ENCODE measurements around the gene ADGRV1.

Gene ADGRV1

GRCh38 chr5:91136271-91136670 is 577.7 kb downstream of the ADGRV1 start:
- TF ChIP-seq L3MBTL2 (conservative IDR thresholded peaks at IDR 0.05) (no peak), NFRKB (IDR thresholded peaks at IDR 0.05) (no peak), FOXM1 (IDR thresholded peaks at IDR 0.05; ENCODE audit: borderline replicate concordance) (no peak), TARDBP (IDR thresholded peaks at IDR 0.05) (no peak), ARNT (IDR thresholded peaks at IDR 0.05) (no peak), SUZ12 (IDR thresholded peaks at IDR 0.05) (no peak), CTBP1 (IDR thresholded peaks at IDR 0.05; ENCODE audit: borderline replicate concordance) (no peak), SP1 (IDR thresholded peaks at IDR 0.05) (no peak), LEF1 (IDR thresholded peaks at IDR 0.05; ENCODE audit: borderline replicate concordance) (no peak), BHLHE40 (IDR thresholded peaks at IDR 0.05; ENCODE audit: borderline replicate concordance) (no peak), FOXA1 (IDR thresholded peaks at IDR 0.05) (no peak)
- ChIA-PET CTCF (no interaction called here), POLR2A (no interaction called here)
- DNase-seq (ENCODE audit: extremely low spot score), result no peak

- CTCF ChIA-PET, result no interaction called here
- POLR2A ChIA-PET, result no interaction called here
- no peak for DNase-seq (ENCODE audit: extremely low spot score)
- TF ChIP-seq PKNOX1 (IDR thresholded peaks at IDR 0.05) (no peak), FOXK2 (IDR thresholded peaks at IDR 0.05) (no peak), L3MBTL2 (conservative IDR thresholded peaks at IDR 0.05) (no peak)
Measured at GRCh38 chr5:91137647-91138046, 579.0 kb downstream of the ADGRV1 start.

- POLR2A ChIA-PET, result no interaction called here
Measured at GRCh38 chr5:91139572-91140200, 581.1 kb downstream of the ADGRV1 start.

GRCh38 chr5:91140657-91141056 is 582.1 kb downstream of the ADGRV1 start:
- no peak for TF ChIP-seq ZNF384 (IDR thresholded peaks at IDR 0.05)
- ChIA-PET CTCF (no interaction called here), POLR2A (no interaction called here)
- DNase-seq (ENCODE audit: extremely low spot score), result no peak

More at GRCh38 chr5:91139572-91140200, 581.1 kb downstream of the ADGRV1 start:
- no peak for DNase-seq (ENCODE audit: extremely low spot score)
- TF ChIP-seq BHLHE40 (IDR thresholded peaks at IDR 0.05; ENCODE audit: borderline replicate concordance), result no peak
- no peak for TF ChIP-seq ARNT (IDR thresholded peaks at IDR 0.05)
- TF ChIP-seq CTBP1 (IDR thresholded peaks at IDR 0.05; ENCODE audit: borderline replicate concordance), result no peak
- TF ChIP-seq SP1 (IDR thresholded peaks at IDR 0.05), result no peak
- TF ChIP-seq L3MBTL2 (conservative IDR thresholded peaks at IDR 0.05), result no peak
- TF ChIP-seq FOXK2 (IDR thresholded peaks at IDR 0.05), result no peak
- no peak for TF ChIP-seq HDGF (IDR thresholded peaks at IDR 0.05; ENCODE audit: borderline replicate concordance)
- CTCF ChIA-PET, result no interaction called here

GRCh38 chr5:91141642-91142041 is 583.0 kb downstream of the ADGRV1 start:
- no peak for DNase-seq (ENCODE audit: extremely low spot score)

GRCh38 chr5:91142386-91142785 is 583.8 kb downstream of the ADGRV1 start:
- ChIA-PET CTCF (no interaction called here), POLR2A (no interaction called here)
- TF ChIP-seq FOXM1 (IDR thresholded peaks at IDR 0.05; ENCODE audit: borderline replicate concordance), result no peak
- no peak for TF ChIP-seq FOXK2 (IDR thresholded peaks at IDR 0.05)
- no peak for TF ChIP-seq ARNT (IDR thresholded peaks at IDR 0.05)
- TF ChIP-seq SP1 (IDR thresholded peaks at IDR 0.05), result no peak
- no peak for DNase-seq (ENCODE audit: extremely low spot score)

More at GRCh38 chr5:91141642-91142041, 583.0 kb downstream of the ADGRV1 start:
- POLR2A ChIA-PET, result no interaction called here
- TF ChIP-seq L3MBTL2 (conservative IDR thresholded peaks at IDR 0.05) (no peak), NFRKB (IDR thresholded peaks at IDR 0.05) (no peak), HDGF (IDR thresholded peaks at IDR 0.05; ENCODE audit: borderline replicate concordance) (no peak), ZNF384 (IDR thresholded peaks at IDR 0.05) (no peak), SP1 (IDR thresholded peaks at IDR 0.05) (no peak), SUZ12 (IDR thresholded peaks at IDR 0.05) (no peak), TARDBP (IDR thresholded peaks at IDR 0.05) (no peak), ELF4 (IDR thresholded peaks at IDR 0.05) (no peak), CTBP1 (IDR thresholded peaks at IDR 0.05; ENCODE audit: borderline replicate concordance) (no peak), LEF1 (IDR thresholded peaks at IDR 0.05; ENCODE audit: borderline replicate concordance) (no peak), BHLHE40 (IDR thresholded peaks at IDR 0.05; ENCODE audit: borderline replicate concordance) (no peak), PKNOX1 (IDR thresholded peaks at IDR 0.05) (no peak), ARNT (IDR thresholded peaks at IDR 0.05) (no peak)
- CTCF ChIA-PET, result no interaction called here

- POLR2A ChIA-PET, result no interaction called here
- TF ChIP-seq NFRKB (IDR thresholded peaks at IDR 0.05) (no peak), HDGF (IDR thresholded peaks at IDR 0.05; ENCODE audit: borderline replicate concordance) (no peak), ZNF384 (IDR thresholded peaks at IDR 0.05) (no peak), ARNT (IDR thresholded peaks at IDR 0.05) (no peak), L3MBTL2 (conservative IDR thresholded peaks at IDR 0.05) (no peak), TARDBP (IDR thresholded peaks at IDR 0.05) (no peak), CTBP1 (IDR thresholded peaks at IDR 0.05; ENCODE audit: borderline replicate concordance) (no peak), FOXA1 (IDR thresholded peaks at IDR 0.05) (no peak), ELF4 (IDR thresholded peaks at IDR 0.05) (no peak), BHLHE40 (IDR thresholded peaks at IDR 0.05; ENCODE audit: borderline replicate concordance) (no peak), SUZ12 (IDR thresholded peaks at IDR 0.05) (no peak), LEF1 (IDR thresholded peaks at IDR 0.05; ENCODE audit: borderline replicate concordance) (no peak), SP1 (IDR thresholded peaks at IDR 0.05) (no peak), PKNOX1 (IDR thresholded peaks at IDR 0.05) (no peak), FOXM1 (IDR thresholded peaks at IDR 0.05; ENCODE audit: borderline replicate concordance) (no peak), FOXK2 (IDR thresholded peaks at IDR 0.05) (no peak)
- CTCF ChIA-PET, result no interaction called here
- no peak for DNase-seq (ENCODE audit: extremely low spot score)
Measured at GRCh38 chr5:91142819-91143218, 584.2 kb downstream of the ADGRV1 start.
